GM10847 (cell line): ENCODE results near the gene RPL41.
A peak's percentile ranks its signal among the peaks of the same experiment; 100 is the strongest.

Experiments used
- POLR2A ChIP-seq: IDR thresholded peaks from 2 replicates; pipeline ENCODE4 v1.6.1; 2011; ENCODE audit not compliant: insufficient read length; ENCODE audit errors: extremely low read depth

The RPL41 gene

GRCh38 chr12:56087220-56087619, 29.2 kb upstream of the RPL41 start:
- no peak for TF ChIP-seq POLR2A

GRCh38 chr12:56097738-56098137, 18.7 kb upstream of the RPL41 start:
- TF ChIP-seq POLR2A, result no peak

GRCh38 chr12:56098592-56098991, 17.8 kb upstream of the RPL41 start:
- no peak for TF ChIP-seq POLR2A

- no peak for TF ChIP-seq POLR2A
These were observed 16.6 kb upstream of the RPL41 start for GRCh38 chr12:56099787-56100186.

- no peak for TF ChIP-seq POLR2A
These were observed 15.4 kb upstream of the RPL41 start for GRCh38 chr12:56101045-56101444.

GRCh38 chr12:56102683-56103065, 13.8 kb upstream of the RPL41 start:
- no peak for TF ChIP-seq POLR2A

- TF ChIP-seq POLR2A, result no peak
These were observed 13.2 kb upstream of the RPL41 start for GRCh38 chr12:56103066-56103711.

- no peak for TF ChIP-seq POLR2A
These were observed 12.7 kb upstream of the RPL41 start for GRCh38 chr12:56103823-56104108.

GRCh38 chr12:56104109-56104814, 12.2 kb upstream of the RPL41 start, which contains the start of gene PA2G4:
Gene PA2G4, plus strand, starts transcription at chr12:56104559. Its CDS starts 179 bp downstream, at chr12:56104738.
- TF ChIP-seq POLR2A, result peak; percentile 90

GRCh38 chr12:56104815-56105608, 11.4 kb upstream of the RPL41 start:
- no peak for TF ChIP-seq POLR2A

GRCh38 chr12:56105609-56105902, 10.9 kb upstream of the RPL41 start:
- TF ChIP-seq POLR2A, result no peak

- TF ChIP-seq POLR2A, result no peak
These were observed 9.2 kb upstream of the RPL41 start for GRCh38 chr12:56107242-56107641.

GRCh38 chr12:56110571-56110970, 5.9 kb upstream of the RPL41 start:
- TF ChIP-seq POLR2A, result no peak

GRCh38 chr12:56114084-56114483, 2.3 kb upstream of the RPL41 start:
- no peak for TF ChIP-seq POLR2A

- TF ChIP-seq POLR2A, result no peak
These were observed 1.1 kb upstream of the RPL41 start for GRCh38 chr12:56115329-56115728.
